ENCODE results near the gene GLMN.

The GLMN gene

DNA sequence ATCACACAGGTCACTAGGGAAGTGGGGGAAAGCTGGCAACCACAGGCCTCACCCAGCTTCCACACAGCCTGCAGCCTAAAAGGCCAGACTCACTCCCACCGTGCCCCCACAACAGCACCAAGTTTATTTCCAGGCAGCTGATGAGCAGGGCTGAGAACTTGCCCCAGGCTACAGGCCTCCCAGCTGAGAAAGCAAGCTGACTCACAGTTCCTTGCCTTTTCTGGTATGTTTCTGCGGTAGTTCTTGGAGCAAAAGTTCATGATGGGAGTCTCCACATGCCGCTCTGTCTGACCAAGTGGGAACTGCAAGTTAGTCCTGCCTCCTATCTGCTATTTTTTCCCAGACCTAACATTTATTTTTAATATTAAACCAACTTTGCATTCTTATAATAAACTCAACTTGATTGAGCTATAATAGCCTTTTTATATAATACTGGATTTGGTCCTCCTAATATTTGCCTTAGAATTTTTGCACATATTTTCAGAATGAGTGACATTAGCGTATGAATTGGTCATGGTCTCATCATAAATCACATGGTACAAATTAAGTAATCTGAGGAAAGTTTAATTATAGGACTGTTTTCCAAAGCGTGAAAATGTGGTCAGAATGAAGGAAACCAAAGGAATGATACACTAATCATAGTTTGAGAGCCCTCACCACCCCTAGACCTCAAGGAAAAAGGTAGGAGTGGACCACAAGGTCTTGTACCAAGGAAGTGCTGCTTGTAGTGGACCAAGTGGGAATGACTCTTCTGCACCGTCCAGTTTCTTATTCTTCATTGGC, 30.8 kb upstream of the GLMN start:
- TF ChIP-seq, protein P1, sequence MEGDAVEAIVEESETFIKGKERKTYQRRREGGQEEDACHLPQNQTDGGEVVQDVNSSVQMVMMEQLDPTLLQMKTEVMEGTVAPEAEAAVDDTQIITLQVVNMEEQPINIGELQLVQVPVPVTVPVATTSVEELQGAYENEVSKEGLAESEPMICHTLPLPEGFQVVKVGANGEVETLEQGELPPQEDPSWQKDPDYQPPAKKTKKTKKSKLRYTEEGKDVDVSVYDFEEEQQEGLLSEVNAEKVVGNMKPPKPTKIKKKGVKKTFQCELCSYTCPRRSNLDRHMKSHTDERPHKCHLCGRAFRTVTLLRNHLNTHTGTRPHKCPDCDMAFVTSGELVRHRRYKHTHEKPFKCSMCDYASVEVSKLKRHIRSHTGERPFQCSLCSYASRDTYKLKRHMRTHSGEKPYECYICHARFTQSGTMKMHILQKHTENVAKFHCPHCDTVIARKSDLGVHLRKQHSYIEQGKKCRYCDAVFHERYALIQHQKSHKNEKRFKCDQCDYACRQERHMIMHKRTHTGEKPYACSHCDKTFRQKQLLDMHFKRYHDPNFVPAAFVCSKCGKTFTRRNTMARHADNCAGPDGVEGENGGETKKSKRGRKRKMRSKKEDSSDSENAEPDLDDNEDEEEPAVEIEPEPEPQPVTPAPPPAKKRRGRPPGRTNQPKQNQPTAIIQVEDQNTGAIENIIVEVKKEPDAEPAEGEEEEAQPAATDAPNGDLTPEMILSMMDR (conservative IDR thresholded peaks at IDR 0.05; ENCODE audit: low read depth, low read length), result no peak

DNA sequence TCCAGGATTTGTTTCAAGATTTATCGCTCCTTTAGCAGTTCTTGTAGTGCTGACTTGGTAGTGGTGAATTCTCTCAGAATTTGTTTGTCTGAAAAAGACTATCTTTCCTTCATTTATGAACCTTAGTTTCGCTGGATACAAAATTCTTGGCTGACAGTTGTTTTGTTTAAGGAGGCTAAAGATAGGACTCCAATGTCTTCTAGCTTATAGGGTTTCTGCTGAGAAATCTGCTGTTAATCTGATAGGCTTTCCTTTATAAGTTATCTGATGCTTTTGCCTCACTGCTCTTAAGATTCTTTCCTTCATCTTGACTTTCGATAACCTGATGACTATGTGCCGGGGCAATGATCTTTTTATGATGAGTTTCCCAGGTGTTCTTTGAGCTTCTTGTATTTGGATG, 29.0 kb upstream of the GLMN start:
- TF ChIP-seq, protein P1 (conservative IDR thresholded peaks at IDR 0.05; ENCODE audit: low read depth, low read length), result no peak
- DNase-seq (ENCODE audit: low read depth), result no peak
- H3K4me3 ChIP-seq (ENCODE audit: low read length), result no peak overlapping the region

More for the DNA sequence above, 30.8 kb upstream of the GLMN start:
- no peak for DNase-seq (ENCODE audit: low read depth)
- no peak overlapping the region for H3K4me3 ChIP-seq (ENCODE audit: low read length)

DNA sequence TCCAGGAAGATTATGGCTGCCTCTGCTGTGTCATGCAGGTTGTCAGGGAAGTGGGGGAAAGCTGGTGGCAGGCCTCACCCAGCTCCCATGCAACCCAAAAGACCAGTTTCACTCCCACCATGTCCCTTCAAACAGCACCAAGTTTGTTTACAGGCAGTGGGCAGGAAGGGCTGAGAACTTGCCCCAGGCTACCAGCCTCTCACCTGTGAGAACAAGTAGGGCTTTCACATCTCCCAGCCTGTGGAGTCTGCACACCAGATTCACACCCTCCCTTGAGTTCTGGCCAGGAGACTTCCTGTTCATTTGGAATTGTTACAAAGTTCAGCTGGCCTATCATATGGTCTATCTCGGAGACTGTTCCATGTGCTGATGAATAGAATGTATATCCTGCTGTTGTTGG, 27.9 kb upstream of the GLMN start:
- TF ChIP-seq, protein P1 (conservative IDR thresholded peaks at IDR 0.05; ENCODE audit: low read depth, low read length), result no peak
- no peak for DNase-seq (ENCODE audit: low read depth)

DNA sequence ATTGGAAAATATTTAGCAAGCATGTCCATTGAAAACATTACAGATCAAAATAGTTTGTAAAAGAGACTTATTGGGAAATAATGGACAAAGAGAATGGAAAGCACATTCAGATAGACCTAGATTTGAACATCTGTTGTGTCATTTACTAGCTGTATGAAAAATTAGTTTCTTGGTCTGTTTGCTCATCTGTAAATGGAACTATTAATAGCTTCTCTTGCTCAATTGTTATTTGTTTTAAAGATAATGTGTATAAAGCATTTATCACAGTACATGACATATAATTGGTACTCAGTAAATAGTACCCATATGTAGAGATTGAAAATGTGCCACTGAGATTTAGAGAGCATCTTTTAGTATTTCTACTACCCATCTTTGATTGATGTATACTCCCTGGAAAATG, 26.0 kb upstream of the GLMN start:
- no peak overlapping the region for H3K4me3 ChIP-seq (ENCODE audit: low read length)
- no peak for DNase-seq (ENCODE audit: low read depth)
- TF ChIP-seq, protein P1 (conservative IDR thresholded peaks at IDR 0.05; ENCODE audit: low read depth, low read length), result no peak

More for the DNA sequence above, 27.9 kb upstream of the GLMN start:
- H3K4me3 ChIP-seq (ENCODE audit: low read length), result no peak overlapping the region

DNA sequence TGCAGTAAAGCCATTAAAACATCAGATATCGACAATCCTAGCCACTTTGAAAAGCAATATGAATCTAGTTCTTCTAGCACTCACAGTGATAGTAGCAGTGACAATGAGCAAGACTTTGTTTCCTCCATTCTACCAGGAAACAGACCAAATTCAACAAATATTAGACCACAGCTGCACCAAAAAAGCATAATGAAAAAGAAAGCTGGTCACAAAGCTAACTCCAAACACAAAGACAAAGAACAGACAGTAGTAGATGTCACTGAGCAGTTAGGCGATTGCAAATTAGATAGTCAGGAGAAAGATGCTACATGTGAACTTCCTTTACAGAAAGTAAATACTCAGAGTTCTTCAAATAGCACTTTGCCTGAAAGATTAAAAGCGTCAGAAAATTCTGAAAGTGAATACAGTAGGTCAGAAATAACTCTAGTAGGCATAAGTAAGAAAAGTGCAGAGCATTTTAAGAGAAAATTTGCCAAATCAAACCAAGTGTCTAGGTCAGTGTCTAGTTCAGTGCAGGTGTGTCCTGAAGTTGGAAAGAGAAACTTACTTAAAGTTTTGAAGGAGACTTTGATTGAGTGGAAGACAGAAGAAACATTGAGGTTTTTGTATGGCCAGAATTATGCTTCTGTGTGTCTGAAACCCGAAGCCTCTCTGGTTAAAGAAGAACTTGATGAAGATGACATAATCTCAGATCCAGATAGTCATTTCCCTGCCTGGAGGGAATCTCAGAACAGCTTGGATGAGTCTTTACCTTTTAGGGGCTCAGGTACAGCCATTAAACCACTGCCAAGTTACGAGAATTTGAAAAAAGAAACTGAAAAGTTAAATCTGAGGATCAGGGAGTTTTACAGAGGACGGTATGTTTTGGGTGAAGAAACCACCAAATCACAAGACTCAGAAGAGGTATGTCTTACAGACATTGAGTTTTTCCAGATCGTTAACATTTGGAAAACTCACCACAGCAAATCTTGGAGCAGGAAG, 25.0 kb upstream of the GLMN start:
- TF ChIP-seq, protein P1 (conservative IDR thresholded peaks at IDR 0.05; ENCODE audit: low read depth, low read length), result no peak
- no peak overlapping the region for H3K4me3 ChIP-seq (ENCODE audit: low read length)
- no peak for DNase-seq (ENCODE audit: low read depth)

DNA sequence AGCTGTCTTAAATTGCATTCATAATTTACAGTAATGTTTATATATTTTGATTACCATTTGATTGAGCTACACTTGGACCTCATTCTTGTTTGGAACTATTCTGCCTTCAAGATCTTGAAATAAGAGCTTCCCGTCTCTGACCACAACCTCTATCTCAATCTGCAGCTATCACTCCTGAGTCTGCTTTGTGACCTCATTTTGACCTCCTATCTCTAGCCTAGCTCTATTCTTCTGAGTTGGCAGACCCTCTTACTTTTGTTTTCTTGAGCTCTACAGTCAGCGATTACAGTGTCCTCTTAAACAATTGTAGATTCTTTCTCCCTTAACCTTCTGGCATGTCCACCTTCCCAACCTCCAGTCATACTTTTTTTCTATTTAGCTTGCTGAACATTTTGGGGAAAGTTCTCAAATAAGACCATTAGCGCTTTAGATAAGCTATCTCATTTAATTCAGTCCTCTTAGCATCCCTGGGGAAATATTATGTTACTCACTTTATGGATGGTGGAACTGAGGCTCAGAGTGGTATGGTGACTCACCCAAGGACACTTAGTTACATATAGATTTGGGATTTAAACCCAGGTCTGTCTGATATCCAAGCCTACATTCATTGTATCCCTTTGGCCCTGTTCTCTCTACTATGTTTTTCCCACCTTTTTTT, 19.2 kb upstream of the GLMN start:
- H3K4me3 ChIP-seq (ENCODE audit: low read length), result no peak overlapping the region
- TF ChIP-seq, protein P1 (conservative IDR thresholded peaks at IDR 0.05; ENCODE audit: low read depth, low read length), result no peak
- no peak for DNase-seq (ENCODE audit: low read depth)
